ENCODE results near the gene FBLN7. TPM values are rescaled to one million over a fixed set of nuclear protein-coding genes. Genes with fewer than 3 reads are reported as not detected.

FBLN7 gene
- total RNA-seq, 4 donors from 2014 or later: 0.44 to 9.5 (median 7.2) TPM

DNA sequence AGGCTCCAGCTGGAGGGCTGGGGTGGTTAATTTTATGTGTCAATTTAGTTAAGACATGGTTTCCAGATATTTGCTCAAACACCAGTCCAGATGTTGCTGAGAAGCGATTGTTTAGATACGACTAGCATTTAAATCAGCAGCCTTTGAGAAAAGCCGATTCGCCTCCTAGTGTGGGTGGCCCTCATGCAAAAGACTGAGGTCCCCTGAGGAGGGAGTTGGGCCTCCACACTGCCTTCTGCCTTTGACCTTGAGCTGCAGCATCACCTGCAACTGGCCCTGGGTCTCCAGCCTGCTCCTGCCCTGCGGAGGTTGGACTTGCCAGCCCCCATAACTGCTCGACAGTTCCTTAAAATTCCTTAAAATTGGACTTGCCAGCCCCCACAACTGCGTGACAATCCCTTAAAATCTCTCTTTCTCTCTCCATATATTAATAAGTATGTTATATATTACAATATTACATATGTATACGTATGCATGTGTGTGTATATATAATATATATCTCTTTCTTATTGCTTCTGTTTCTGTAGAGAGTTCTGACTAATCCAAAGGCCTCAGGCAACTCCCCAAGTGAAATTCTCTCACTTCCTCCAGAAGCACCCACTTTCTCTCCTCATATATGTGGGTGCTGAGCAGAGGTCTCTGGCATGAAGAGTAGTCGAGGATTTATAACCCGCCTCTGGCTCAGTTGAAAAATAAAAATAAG, 14.4 kb downstream of the FBLN7 start:
- DNase-seq (ENCODE audit: low spot score) (no peak), ATAC-seq (ENCODE audit: low FRiP score) (no peak)
- TF ChIP-seq, protein P1, sequence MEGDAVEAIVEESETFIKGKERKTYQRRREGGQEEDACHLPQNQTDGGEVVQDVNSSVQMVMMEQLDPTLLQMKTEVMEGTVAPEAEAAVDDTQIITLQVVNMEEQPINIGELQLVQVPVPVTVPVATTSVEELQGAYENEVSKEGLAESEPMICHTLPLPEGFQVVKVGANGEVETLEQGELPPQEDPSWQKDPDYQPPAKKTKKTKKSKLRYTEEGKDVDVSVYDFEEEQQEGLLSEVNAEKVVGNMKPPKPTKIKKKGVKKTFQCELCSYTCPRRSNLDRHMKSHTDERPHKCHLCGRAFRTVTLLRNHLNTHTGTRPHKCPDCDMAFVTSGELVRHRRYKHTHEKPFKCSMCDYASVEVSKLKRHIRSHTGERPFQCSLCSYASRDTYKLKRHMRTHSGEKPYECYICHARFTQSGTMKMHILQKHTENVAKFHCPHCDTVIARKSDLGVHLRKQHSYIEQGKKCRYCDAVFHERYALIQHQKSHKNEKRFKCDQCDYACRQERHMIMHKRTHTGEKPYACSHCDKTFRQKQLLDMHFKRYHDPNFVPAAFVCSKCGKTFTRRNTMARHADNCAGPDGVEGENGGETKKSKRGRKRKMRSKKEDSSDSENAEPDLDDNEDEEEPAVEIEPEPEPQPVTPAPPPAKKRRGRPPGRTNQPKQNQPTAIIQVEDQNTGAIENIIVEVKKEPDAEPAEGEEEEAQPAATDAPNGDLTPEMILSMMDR (IDR thresholded peaks at IDR 0.05): no peak

DNA sequence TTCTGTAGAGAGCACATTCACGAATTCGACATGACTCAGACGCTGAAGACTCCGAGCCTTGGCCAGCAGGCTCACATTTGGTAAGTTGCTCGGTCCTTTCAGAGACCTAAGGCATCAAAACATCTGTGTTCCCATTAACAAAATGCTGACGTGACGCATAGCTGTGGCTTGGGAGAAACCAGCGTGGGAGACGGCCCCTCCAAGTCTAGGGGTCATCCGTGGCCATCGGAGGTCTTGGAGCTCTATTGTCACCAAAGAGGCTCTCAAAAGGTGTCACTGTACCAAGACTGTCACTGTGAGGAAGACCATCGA, 14.9 kb downstream of the FBLN7 start:
- ATAC-seq (ENCODE audit: low FRiP score) (no peak), DNase-seq (ENCODE audit: low spot score) (no peak)
- TF ChIP-seq, protein P1 (IDR thresholded peaks at IDR 0.05): no peak

DNA sequence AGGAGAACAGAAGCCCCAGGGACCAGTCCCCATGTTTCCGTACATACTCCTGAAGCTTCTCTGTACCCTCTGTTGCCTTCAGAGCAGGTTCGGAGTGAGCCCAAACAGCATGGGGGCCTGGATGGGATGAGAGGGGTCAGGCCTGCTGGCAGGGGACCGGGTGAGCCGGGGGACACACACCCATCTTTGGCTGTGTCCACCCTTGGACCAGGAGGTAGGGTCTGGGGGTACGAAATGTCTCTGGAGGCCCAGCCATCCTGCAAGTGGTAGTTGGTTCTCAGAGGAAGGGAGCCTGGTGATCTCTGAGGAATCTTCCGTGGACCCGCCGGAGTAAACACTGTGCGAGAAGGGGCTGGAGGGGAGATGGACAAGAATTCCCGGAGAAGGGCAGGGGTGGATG, 15.3 kb downstream of the FBLN7 start:
- no peak for ATAC-seq (ENCODE audit: low FRiP score)
- no peak for DNase-seq (ENCODE audit: low spot score)
- TF ChIP-seq, protein P1 (IDR thresholded peaks at IDR 0.05): no peak

DNA sequence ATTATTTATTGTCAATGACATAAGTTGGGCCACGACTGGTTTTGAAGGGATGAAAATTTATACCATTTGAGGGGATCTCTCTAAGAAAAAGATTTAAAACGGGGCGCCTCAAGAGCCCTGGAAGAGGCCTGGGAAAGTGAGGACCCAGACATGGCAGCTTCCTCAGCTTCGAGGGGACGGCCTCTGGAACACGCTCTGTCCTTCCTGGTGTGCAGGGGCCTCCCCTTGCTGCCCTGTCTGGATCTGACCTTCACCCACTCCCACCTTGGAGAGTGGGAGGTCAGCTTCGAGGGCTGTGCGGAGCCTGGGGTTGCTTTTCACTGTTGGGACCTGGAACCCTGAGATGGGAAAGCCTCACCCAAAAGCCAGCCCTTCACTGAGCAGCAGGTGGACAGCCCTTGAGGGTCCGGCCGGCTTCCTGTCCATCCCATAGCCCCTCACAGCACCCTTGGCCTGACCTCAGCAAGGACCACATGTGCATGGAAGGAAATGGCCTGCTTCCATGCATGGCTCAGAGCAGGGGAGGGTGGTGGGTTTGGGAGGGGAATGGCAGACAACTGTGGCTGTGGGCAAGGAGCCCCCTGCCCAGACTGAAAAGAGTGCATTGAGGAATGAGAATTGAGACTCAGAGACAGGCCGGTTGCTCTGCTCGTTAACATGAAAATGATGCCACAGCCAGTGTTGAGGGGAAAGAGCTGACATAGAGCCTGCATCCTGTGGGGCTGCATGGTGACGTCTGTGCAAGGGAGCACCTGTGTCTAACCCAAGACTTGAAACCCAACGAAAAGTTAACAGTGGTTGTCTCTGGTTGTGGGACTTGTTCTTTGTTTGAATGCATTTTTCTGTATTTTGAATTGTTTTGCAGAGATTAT, 16.3 kb downstream of the FBLN7 start:
- DNase-seq (ENCODE audit: low spot score) (no peak), ATAC-seq (ENCODE audit: low FRiP score) (no peak)
- TF ChIP-seq, protein P1 (IDR thresholded peaks at IDR 0.05): no peak

- DNase-seq (ENCODE audit: low spot score) (no peak), ATAC-seq (ENCODE audit: low FRiP score) (no peak)
- TF ChIP-seq, protein P1 (IDR thresholded peaks at IDR 0.05): no peak
These were observed 17.4 kb downstream of the FBLN7 start for GRCh38 chr2:112155331-112156151.

DNA sequence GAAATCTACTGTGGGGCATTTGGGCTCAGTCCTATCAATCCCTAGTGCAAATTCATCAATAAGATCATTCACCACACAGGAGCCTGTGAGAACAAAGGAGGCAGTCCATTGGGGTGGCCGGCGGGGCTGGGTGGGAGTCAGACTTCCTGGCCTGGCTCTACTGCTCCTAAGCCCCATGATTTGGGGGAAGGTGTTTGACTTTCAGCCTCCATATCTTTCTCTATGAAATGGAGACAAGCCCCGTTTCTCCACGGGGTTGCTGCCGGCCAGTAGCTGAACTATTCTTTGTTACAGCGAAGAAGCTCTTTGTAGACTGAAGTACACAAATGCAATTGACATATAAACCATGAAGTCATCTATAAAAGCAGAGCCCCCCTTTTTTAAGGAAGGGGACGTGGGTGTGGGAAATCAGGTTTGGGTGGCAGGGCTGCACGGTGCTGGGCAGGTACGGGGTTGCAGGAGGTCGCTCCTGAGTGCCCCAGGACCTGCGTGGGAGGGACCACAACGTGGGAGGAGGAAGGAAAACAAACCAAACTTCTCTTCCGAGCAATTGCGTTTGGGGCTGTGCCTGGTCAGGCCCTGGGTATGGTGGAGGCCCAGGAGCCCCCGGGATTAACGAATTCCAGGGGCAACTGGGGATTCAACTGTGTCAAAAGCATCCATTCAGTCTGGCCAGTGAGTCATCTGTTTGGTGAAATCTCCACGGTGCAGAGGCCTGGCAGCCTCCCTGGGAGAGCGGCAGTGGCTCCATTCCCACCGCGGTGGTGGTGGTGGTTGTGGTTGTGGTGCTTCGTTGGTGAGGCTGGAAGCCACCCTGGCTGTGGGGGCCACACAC, 18.2 kb downstream of the FBLN7 start:
- DNase-seq (ENCODE audit: low spot score): no peak
- TF ChIP-seq, protein P1 (IDR thresholded peaks at IDR 0.05): no peak
- no peak for ATAC-seq (ENCODE audit: low FRiP score)
